HEK293 (cell line): ENCODE measurements around the gene ARHGAP35.

Experiments
- BCL11A ChIP-seq: fragments of 450-650 bp; formaldehyde crosslinking; IDR thresholded peaks from 2 replicates; pipeline ENCODE4 v1.5.1; 2016; ENCODE audit warnings: low read depth, missing biosample characterization, missing genetic modification characterization
- KLF9 ChIP-seq: fragments of 450-650 bp; formaldehyde crosslinking; IDR thresholded peaks from 2 replicates; pipeline ENCODE4 v1.5.1; 2016; ENCODE audit warnings: missing biosample characterization, missing genetic modification characterization, low read depth
- ZNF239 ChIP-seq: fragments of 450-650 bp; formaldehyde crosslinking; IDR thresholded peaks from 2 replicates; pipeline ENCODE4 v1.5.1; 2016; ENCODE audit warnings: missing biosample characterization, missing genetic modification characterization
- ZNF324 ChIP-seq: fragments of 450-650 bp; formaldehyde crosslinking; IDR thresholded peaks from 2 replicates; pipeline ENCODE4 v1.5.1; 2016; ENCODE audit warnings: missing biosample characterization, missing genetic modification characterization
- ZNF354C ChIP-seq: fragments of 450-650 bp; formaldehyde crosslinking; IDR thresholded peaks from 2 replicates; pipeline ENCODE4 v1.5.1; 2016; ENCODE audit warnings: missing biosample characterization, missing genetic modification characterization, low read depth, borderline replicate concordance
- ZNF530 ChIP-seq: fragments of 450-650 bp; formaldehyde crosslinking; IDR thresholded peaks from 2 replicates; pipeline ENCODE4 v1.5.1; 2016; ENCODE audit warnings: low read depth, missing biosample characterization, missing genetic modification characterization
- ZNF747 ChIP-seq: fragments of 450-650 bp; formaldehyde crosslinking; IDR thresholded peaks from 2 replicates; pipeline ENCODE4 v1.5.1; 2016; ENCODE audit warnings: missing biosample characterization, missing genetic modification characterization
- TF ChIP-seq, protein P1 (sequence below): fragments of 450-650 bp; formaldehyde crosslinking; IDR thresholded peaks from 2 replicates; pipeline ENCODE4 v1.5.1; 2016; ENCODE audit warnings: missing biosample characterization, missing genetic modification characterization
- TF ChIP-seq, protein P2 (sequence below): fragments of 450-650 bp; formaldehyde crosslinking; IDR thresholded peaks from 2 replicates; pipeline ENCODE4 v1.5.1; 2016; ENCODE audit warnings: missing biosample characterization, missing genetic modification characterization

DNA sequence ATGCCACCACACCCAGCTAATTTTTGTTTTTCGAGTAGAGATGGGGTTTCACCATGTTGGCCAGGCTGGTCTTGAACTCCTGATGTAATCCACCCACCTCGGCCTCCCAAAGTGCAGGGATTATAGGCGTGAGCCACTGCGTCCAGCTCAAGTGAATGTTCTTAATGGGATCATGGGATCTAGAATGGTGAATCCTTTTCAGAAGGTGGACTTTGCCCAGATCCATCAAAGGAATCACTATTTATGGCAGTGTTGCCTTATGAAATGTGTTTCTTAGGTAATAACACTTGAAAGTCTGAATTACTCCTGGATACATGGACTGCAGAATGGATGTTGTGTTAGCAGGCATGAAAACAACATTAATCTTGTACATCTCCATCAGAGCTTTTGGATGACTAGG, 20.3 kb downstream of the ARHGAP35 start:
- TF ChIP-seq ZNF239 = no peak
- TF ChIP-seq, protein P1, sequence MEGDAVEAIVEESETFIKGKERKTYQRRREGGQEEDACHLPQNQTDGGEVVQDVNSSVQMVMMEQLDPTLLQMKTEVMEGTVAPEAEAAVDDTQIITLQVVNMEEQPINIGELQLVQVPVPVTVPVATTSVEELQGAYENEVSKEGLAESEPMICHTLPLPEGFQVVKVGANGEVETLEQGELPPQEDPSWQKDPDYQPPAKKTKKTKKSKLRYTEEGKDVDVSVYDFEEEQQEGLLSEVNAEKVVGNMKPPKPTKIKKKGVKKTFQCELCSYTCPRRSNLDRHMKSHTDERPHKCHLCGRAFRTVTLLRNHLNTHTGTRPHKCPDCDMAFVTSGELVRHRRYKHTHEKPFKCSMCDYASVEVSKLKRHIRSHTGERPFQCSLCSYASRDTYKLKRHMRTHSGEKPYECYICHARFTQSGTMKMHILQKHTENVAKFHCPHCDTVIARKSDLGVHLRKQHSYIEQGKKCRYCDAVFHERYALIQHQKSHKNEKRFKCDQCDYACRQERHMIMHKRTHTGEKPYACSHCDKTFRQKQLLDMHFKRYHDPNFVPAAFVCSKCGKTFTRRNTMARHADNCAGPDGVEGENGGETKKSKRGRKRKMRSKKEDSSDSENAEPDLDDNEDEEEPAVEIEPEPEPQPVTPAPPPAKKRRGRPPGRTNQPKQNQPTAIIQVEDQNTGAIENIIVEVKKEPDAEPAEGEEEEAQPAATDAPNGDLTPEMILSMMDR (tag by site-specific recombination) = no peak
- no peak for TF ChIP-seq BCL11A
- TF ChIP-seq ZNF354C = no peak
- TF ChIP-seq ZNF747 (tag by site-specific recombination) = no peak
- TF ChIP-seq, protein P2, sequence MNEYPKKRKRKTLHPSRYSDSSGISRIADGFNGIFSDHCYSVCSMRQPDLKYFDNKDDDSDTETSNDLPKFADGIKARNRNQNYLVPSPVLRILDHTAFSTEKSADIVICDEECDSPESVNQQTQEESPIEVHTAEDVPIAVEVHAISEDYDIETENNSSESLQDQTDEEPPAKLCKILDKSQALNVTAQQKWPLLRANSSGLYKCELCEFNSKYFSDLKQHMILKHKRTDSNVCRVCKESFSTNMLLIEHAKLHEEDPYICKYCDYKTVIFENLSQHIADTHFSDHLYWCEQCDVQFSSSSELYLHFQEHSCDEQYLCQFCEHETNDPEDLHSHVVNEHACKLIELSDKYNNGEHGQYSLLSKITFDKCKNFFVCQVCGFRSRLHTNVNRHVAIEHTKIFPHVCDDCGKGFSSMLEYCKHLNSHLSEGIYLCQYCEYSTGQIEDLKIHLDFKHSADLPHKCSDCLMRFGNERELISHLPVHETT (tag by site-specific recombination) = no peak
- TF ChIP-seq ZNF530 (tag by site-specific recombination) = no peak
- no peak for TF ChIP-seq KLF9 (tag by site-specific recombination)
- no peak for TF ChIP-seq ZNF324
